GM21381 (cell line): ENCODE data around the gene MRPS18B.
"Not testable (repeated sequence)": the region's sequence is repeated elsewhere in the genome, so short reads cannot be mapped to it uniquely, and the experiment has no call there.

Experiments used
- ATAC-seq: cut with Tn5 transposase; IDR thresholded peaks from one replicate; pipeline ENCODE4 v1.9.1; 2021; ENCODE audit warnings: mild to moderate bottlenecking, moderate library complexity; ENCODE audit not compliant: unreplicated experiment

Gene MRPS18B

DNA sequence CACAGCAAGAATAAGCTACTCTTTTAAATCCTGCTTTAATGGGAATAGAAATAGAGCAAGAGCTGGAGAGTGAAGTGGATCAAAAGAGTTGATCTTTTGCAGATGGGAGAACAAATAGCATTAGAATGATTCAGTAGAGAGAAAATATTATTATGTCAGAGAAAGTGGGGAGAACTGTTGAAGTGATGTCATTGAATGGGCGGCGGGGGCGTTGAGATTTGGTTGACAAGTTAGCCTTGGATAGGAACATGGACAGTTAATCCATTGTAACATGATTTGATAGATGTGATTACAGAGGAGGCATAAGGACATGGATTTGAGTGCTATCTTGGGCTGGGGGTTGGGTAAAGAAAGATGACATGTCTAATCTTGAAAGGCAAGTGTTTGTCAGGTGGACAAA is 18.2 kb downstream of the MRPS18B start:
- no peak for ATAC-seq

DNA sequence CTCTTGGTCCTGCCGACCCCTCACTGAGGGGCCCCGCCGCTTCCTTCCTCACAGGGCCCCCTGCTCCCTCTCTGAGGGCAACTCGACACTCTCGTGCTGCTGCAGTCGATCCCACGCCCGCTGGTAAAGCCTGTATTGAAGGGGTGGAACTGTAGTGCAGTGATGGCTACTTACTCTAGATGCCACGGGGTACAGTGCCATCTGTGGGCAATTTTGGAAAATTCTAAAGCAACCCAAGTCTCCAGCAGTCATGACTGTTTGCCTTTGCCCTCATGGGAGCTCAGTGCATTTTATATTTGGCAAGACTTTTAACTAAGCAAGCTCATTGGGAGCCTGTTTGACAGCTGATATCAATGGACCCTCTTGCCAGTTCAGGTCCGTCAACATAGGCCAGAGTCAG is 22.8 kb downstream of the MRPS18B start:
- no peak for ATAC-seq

DNA sequence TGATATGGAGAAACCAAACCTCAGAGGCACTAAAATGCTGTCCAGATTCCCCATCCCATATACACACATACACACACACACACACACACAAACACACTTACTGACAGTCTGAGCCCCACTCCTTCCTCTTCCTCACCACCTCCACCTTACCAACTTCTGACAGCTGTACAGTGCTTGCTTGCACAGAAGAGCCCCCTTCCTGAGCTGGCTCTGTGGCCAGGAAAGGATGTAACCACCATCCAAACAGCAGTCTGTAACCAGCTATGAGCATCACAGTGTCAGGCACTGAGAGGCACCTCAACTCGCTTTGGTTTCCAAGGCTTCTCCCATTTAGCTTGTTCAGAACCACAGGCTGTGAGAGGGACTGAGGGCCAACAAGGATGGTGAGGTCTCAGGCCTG is 23.4 kb downstream of the MRPS18B start:
- ATAC-seq, result no peak

DNA sequence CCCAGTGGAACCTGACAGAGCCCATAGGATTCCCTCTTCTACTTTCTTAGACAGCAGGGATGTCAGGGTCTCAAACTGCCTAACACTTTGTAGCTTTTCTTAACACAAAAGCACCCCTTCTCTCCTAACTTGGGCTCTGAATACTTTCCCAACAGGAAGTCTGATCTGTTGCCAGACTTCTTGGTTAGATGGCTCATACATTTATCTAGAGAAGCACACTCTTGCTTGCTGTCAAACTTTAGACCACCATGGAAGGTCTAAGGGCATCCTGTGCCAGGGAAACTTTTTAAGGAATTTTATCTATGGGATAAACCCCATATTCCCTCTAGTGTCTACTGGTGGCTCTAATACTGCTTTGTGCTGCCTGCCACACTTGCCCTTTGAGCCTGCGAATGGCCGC is 26.0 kb downstream of the MRPS18B start:
- ATAC-seq, result no peak

DNA sequence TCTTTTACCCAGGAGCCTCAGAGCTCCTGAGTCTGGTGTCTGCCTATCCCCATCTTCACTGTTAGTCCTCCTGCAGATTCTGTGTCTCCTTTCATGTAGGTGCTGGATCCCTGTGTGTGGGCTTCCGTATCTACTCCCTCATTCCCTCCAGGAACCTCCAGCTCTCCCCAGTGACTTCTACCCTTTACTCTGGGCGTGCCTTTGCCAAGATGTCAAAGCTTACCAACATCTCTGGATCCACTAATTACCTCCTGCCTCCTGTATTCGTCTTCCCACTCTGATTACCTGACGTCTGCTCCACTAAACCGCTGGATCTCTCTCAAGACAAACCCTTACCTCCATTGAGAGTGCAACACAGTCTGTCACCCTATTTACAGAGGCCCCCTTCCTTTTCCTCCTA is 27.1 kb downstream of the MRPS18B start:
- ATAC-seq, result no peak

DNA sequence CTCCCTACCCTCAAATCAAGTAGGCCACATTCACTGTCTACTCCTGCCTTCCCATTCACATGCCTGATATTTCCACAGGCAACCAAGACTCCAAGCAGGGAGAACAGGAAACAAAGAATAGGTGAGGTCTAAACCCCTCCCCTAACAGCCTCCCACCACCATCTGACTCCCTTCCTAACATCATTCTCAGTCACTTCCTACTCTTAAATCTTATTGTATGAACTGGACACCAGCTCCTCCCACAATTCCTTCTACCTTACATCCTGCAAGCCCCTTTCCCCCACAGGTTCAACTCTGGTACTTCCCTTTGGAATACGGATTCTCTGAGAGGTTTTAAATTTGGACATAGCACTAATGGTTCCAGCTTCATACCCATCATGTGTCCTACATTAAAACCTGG is 28.3 kb downstream of the MRPS18B start:
- no peak for ATAC-seq

DNA sequence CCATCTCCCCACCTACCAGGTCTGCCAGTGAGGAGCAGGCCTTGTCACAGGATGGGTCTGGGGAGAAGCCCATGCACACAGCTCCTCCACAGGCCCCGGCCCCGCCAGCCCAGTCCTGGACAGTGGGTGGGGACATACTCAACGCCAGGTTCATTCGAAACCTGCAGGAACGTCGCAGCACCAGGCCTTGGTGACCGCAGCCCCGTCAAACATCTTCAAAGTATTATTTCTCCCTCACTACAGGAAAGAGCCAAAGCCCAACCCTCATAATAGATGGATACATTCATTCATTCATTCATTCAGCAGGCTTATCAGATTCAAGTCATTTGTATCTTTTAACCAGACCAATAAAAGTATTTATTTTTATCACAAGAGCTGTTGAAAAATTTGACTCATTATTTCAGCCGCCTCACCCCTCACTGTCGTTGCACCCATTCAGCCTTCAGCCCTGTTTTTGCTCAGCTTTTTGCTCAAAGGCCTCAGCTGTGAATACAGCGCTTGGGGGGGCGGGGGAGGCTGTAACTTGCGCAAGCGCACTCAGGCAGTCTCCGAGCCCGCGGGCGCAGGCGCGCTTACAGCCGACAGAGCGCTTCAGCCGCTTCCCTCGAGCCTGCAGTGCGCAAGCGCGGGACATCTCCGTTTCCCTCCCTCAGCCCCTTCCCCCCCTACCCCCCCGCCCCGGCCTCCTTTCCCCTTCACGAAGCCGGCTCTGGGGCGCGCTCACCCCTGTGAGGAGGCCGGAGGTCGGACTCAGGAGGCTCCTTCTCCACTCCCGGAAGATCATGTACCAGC is 29.0 kb downstream of the MRPS18B start, which contains the start of gene C6orf136:
Gene C6orf136 (plus strand): TSS at position 684 of the 792 bp plus-strand sequence. CDS start 99 bp downstream, at position 783.
- peak; percentile 47 for ATAC-seq

DNA sequence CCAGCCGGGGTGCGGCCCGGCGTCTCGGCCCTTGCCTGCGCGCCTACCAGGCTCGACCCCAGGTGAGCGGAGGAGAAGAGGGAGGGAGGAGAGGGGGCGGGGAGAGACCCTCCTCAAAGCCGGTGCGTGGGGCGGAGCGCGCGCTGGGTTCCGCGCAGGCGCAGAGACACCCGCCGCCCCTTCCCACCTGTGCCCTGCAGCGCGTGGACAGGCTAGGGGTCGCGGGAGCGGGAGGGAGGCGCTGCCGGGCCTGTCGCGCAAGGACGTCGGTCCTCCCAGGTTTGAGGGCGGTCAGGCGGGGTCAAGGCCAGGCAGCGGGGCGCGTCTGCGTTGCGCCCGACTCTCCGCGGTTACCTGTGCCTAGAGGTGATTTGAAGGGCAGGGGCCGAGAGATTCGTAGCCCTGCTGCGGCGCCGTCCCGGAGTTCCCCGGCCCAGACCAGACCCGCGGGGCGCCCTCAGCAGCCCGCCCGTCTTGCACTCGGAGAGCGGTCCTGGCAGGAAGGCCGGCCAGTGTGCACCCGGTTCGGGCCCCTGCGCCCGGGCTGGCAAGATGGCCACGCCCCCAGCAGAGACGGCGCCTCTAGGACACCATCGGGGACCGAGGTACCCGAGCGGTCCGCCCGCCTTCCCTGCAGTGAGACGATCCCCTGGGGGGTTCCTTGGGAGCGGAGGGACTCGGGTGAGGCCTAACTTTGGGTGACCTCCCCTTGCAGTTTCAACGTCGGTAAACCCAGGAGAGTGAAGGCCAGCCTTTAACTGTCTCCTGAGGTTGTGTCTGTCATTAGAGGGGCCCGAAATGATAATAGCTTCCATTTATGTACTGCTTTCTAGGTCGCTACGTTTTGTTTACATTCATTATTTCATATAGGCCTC is 29.8 kb downstream of the MRPS18B start:
- ATAC-seq, result peak; percentile 72

DNA sequence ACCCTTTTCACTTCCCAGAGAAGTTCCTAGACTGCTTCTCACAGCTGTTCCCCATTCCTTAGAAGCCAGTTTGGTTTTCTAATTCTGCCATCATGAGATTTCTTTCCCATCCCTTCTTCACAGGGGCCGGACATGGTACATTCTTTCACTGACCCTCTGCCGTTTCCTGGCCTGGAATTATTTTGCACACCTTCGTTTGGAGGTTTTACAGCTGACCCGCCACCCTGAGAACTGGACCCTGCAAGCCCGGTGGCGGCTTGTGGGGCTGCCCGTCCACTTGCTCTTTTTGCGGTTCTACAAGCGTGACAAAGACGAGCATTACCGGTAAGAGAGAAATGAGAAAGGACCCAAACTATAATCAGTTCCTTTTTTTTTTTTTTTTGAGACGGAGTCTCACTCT is 33.5 kb downstream of the MRPS18B start:
- no peak for ATAC-seq

DNA sequence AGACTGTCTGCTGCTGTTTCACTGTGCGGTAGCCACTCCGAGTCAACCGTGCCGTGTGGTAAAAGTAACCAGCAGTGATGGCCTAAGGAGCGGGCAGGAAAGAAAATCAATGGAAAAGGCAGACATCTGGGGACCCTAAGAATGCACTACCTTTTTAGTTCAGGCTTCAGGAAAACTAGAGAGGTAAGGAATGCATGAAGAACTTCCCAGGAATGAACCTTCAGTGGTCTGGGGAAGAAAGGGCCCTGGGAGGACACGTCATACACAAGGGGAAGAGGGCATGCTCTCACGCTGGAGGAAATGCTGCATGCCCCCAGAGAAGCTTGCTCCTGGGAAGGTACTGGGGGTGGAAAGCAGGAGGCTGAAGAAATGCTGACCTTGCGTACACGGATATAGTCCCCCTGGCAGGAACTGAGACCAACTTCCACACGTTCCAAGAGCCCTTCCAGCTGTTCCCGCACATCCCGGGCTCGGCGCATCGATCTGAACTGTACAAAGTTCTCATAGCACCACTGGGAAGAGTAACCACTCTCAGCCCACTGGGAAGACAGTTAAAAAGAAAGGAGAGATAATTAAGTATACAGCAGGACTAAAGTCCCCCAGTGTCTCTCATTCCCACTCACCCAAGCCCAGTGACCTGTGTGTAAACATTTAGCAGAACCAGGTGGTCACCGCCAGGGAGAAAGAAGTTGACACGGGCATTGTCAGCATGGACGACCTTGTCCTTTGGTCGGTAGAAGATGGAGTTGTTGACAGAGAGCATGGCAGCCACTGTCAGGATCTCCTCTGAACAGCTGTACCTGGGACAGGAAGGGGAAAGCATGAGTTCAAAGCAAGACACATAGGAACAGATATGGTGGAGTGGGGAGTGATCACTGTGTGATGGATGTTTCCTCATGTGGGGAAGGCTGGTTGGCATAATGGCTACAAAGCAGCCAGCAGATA is 37.4 kb downstream of the MRPS18B start:
- no peak for ATAC-seq

DNA sequence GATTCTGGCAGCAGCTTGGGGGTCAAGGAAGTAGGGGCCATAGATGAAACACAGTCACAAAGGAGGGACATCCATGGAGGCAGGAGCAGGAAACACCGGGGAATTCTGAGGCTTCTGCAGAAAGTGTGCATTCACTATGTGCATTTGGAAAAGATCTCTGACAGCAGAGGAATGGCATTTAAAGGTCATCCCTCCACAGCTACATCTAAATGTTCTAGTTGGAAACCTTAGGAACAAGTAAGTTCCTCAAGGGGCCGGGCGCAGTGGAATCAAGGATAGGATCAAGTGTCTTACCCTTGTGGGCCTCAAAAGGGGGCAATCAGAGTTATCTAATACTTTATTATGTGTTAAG is 38.1 kb downstream of the MRPS18B start:
- ATAC-seq, result no peak

DNA sequence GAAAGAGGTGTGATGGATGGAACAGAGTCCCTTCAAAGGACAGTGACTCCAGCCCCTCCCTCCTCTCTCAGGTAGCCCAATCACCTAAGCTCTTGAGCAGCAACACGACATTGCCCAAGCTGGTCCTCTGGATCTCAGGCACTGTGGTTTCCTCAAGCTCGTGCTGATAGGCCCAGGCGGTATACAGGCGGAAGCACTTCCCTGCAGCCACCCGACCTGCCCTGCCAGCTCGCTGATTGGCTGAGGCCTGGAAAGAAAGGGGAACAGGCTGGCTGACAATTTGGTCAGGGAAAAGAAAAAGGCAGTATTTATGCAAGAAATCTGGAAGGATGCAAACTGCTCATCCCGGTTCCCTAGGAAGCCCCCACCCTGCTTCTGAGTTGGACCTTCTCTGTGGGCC is 38.9 kb downstream of the MRPS18B start:
- ATAC-seq, result no peak

DNA sequence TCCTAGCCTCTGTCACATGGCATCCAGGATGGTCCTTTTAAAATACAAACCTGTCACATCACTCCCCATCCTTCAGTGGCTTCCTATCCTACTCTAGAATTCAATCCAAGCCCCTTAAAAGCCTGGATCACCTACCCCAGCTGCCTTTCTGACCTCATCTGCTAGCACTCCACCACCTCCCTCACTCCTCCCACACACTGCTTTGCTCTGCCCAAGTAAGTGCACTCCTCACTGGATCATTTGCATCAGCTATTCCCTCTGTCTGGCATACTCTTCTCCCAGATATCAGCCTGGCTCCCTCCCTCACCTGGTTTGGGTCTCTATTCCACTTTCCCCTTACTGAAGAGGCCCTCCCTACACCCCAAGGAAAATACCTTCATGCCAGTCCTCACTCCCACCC is 39.8 kb downstream of the MRPS18B start:
- no peak for ATAC-seq

DNA sequence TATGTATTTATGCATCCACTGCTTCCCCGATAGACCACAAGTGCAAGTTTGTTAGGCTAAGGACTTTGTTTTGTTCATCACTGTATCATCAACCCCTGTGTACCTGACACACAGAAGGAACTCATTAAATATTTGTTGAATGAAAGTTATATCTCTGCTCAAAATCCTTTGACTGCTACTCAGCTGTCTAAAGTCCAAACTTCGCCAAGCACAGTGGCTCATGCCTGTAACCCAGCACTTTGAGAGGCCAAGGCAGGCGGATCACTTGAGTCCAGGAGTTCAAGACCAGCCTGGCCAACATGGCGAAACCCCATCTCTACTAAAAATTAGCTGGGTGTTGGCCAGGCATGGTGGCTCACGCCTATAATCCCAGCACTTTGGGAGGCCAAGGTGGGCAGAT is 40.3 kb downstream of the MRPS18B start:
- not testable (repeated sequence) for ATAC-seq

DNA sequence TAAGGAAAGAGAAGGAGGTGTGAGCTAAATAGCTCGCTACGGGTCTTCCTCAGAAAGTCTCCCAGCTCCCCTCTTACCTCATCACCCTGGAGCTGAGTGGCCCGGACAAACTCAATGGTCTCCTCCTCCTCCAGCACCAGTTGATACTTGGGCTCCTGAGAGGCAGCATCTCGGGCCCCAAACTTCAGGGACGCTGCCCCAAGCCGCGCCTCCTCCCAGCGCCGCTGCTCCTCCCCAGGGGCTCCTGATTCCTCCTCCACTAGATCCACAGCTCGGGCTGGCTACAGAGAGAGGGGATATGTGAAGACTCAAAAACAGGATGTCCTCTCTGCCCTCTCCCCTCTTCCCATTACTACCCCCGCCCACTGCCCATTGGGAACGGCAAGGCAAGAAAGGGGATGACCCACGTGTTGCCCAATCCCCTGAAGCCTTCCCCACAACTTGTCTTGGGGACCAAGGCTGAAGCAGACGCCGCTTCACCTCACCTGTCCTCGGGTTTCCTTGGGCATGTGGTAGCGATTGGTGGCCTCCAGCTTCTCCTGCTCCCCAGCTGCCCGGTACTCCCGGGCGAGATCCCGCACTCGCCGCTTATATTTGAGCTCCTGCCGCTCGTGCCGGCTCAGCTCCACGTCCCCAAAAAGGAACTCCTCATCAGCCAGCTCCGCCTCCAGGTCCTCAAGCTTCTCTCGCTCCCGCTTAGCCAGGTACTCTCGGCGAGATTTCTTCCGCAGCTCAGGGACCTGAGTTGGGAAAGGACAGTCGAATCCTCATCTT is 47.5 kb downstream of the MRPS18B start:
- no peak for ATAC-seq

DNA sequence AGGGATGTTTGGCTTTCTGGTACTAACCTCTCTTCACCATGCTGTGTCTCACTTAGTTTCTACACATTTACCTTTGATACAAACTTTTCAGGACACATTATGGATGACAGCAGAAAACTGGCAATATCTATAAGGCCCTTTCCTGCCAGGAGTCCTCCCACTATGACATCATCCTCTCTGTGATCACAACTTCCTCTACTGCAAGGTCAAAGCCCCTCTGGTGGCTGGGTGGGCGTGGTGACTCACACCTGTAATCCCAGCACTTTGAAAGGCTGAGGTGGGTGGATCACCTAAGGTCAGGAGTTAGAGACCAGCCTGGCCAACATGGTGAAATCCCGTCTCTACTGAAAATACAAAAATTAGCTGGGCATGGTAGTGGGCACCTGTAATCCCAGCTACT is 48.7 kb downstream of the MRPS18B start:
- not testable (repeated sequence) for ATAC-seq

DNA sequence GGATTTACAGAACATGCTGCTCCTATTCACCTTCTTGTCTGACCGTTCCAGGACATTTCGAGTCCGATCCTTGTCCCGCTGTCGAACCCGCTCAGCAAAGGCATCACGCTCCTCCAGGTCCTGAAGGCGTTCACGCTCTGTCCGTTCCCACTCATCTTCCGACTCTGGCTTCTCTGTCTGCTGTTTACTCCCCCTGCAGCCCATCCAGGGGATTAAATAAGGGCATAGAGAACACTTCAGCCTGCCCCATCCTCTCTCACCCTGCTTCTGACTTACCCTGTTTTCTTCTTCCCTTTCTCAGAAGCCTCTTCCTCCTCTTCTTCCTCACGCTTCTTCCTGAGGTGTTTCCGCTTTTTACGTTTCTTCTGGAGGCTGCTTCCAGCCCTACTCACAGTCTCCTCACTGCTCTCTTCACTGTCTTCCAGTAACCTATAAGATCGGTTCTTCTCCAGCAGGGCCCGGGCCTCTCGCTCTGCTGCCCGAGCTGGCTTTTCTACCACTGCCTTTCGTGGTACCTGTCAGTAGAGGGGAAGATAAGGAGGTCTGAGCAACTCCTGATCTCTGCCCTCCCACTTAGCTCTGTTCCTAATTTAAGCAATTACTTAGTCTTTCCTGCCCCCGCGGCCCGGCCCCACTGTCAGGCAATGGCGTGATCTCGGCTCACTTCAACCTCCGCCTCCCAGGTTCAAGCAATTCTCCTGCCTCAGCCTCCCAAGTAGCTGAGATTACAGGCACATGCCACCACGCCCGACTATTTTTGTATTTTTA is 53.3 kb downstream of the MRPS18B start:
- ATAC-seq, result no peak

DNA sequence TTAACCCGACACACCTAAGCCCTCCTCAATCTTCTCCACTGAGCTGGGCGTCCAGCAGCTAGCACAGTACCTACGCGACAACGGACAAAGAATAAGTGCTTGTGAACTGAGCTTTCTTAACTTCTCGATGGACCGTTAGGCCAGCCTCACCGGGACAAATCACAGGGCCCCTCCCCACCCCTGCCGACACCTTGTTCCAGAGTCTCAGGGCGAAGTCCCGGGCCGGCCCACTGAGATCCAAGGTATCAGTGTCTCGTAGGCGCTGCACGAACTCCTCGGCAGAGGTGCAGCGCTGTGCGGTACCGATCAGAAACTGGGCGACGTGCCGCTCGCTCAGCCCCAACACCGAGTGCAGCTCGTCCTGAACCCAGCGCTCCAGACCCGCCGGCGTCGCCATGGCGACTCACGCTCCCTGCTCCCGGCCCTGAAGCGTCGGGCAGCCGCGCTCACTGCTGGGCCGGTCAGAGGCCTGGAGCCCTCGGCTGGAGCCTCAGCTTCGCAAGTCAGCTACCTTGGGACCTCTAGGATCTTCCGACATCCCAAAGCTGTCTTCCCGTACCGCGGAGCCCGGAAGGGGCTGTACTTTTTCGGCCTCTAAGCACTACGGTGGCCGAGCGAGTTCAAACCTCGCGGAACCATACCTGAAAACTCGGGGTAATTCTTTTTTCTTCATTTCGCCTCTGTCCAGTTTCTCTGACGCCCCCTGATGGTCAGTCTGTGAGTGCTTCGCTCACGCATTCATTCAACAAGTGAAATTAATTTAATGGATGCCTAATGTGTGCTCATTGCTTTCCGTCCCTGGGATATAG is 55.0 kb downstream of the MRPS18B start, which contains the start of gene DHX16:
Gene DHX16 (minus strand): TSS at position 562 of the 809 bp plus-strand sequence. CDS start 165 bp downstream, at position 397.
- ATAC-seq, result peak; percentile 73
